GM21360 (cell line): ENCODE data around the gene ITSN1.
"Not testable (repeated sequence)": the region's sequence is repeated elsewhere in the genome, so short reads cannot be mapped to it uniquely, and the experiment has no call there.

ENCODE experiments used
- ATAC-seq: cut with Tn5 transposase; IDR thresholded peaks from one replicate; pipeline ENCODE4 v1.9.1; 2021; ENCODE audit warnings: mild to moderate bottlenecking, moderate library complexity; ENCODE audit not compliant: unreplicated experiment

Gene ITSN1

DNA sequence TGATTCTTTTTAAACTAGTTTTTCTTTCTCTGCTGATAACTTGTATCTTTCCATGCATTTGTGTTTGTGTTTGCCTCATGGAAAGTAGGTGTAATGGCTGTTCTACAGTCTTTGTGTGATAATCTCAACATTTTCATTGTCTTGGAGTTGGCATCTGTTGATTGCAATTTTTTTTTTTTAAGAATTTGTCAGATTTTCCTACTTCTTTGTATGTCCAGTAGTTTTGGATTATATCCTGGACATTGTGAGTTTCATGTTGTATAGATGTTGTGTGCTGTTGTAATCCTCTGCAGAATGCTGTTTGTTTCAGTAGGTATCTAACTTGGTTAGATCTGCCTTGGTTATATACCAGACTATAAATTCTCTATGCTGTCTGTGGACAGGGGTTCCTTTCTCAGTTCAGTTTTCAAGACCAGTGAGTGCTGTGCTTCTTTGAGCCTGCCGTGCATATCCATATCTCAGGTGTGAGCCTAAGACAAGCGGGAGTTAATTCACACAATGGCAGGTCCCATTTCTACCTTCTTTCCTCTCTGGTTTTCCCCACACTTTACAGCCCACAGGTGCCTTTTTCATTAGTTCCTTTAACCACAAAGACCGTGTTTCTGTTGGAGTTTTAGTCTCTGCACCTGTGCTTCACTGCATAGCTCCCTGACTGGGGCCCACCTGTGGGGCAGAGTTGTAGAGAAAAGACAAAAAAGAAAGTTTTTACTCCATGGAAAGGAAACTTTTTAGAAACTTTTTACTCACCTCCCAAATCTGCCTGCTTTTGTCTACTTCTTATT, 69.9 kb downstream of the ITSN1 start:
- ATAC-seq, result no peak

DNA sequence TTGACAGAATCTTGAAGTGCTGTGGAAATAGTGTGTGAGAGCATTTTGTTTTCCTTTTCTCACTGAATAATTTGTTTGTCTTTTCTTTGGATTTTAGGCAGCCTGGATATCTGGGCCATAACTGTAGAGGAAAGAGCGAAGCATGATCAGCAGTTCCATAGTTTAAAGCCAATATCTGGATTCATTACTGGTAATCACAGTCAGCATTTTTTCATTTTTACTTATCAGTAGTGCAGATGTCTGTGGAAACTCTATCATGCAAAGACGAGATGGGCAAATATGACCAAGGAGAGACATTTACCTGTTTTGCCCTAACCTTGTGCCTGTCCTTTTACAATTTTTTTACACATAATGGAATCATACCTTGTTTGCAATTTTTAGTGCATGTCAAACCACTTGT, 78.8 kb downstream of the ITSN1 start:
- ATAC-seq, result no peak

DNA sequence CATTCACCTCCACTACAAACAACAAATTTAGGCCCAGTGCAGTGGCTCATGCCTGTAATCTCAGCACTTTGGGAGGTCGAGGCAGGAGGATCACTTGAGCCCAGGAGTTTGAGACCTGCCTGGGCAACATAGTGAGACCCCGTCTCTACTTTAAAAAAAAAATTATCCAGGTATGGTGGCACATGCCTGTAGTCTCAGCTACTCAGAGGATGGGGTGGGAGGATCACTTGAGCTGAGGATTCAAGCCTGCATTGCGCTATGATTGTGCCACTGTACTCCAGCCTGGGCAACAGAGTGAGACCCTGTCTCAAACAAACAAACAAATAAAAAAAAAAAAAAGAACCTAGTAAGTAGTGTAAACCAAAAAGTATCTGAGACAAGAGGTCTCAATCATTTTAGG, 86.8 kb downstream of the ITSN1 start:
- not testable (repeated sequence) for ATAC-seq

DNA sequence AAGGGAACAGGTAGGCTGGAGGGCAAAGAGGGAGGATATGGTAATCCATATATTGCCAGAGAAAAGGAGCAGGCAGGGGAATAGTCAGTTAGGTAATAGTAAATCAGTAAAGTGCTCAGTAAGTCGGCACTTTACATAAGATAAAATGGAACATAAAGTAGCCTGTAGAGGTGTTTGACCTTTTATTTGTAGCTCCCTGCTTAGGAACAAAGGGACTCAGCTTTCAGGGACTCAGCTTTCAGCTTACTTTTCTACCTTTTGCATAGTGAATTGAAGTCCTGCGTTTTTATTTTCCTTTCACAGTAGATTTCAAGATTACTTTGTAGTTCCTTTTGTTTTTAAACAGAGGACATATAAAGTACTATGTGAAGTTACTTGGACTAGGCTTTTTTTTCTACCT, 87.3 kb downstream of the ITSN1 start:
- ATAC-seq, result no peak

DNA sequence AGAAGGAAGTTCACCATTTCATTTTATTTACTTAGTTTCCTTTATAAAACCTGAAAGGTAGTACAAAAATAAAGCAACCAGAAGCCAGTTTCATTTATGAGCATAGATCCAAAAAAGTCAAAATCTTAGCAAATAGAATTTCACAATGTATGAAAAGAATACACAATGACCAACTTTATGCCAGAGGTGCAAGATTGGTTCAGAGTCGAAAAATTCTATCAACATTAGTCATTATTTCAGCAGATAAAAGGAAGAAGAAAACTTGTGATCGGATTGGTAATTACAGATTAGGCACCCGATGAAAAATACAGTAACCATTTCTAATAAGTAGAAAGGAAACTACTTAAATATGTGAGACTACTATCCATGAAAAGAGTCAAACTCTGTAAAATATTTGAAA, 89.1 kb downstream of the ITSN1 start:
- ATAC-seq, result no peak

DNA sequence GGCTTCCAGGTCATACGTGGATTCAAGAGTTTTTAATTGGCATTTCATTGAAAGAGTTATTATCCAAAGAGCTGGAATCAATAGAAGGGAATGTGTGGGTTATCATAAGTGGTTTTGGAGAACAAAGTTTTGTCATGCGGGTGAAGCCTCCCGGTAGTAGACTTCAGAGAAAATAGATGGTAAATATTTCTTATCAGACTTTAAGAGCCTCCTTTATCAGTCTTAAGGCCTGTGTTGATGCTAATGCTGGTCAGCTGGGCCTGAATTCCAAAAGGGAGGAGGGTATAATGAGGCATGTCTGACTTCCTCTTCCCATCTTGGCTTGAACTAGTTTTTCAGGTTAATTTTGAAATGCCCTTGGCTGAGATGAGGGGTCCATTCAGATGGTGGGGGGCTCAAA, 89.7 kb downstream of the ITSN1 start:
- no peak for ATAC-seq

DNA sequence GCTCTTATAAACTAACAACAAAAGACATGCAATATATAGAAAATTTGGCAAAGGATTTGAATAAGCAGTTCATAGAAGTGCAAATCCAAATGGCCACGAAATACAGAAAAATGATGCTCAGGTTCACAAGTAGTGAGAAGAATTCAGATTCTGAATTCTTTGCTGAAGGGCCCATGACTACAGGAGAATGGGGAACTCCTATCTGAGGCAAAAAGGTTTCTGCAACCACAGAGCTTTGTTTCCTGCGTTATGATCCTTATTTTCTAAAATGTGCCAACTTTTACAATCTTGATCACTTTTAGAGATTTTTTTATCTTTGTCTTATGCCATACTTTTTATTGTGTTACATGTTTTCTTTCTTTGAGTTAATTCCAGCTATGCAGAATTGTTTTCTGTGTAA, 91.3 kb downstream of the ITSN1 start:
- no peak for ATAC-seq

DNA sequence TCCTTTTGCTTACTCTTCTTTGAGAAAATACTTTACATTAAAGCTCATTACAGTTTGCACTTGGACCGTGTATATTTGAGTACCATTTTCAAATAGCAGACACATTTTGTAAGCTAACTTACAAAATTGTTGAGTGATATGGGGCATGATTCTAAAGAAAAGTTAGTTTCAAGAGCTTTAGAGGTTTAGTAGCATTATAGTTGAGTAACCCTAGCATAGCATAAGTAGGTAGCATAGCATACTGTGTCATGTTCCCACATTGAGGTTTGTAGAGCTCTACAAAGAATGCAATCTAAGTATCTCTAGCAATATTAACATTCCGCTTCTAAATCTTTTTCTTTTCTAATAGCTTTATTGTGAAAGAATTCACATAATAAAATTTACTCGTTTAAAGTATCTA, 92.0 kb downstream of the ITSN1 start:
- no peak for ATAC-seq

DNA sequence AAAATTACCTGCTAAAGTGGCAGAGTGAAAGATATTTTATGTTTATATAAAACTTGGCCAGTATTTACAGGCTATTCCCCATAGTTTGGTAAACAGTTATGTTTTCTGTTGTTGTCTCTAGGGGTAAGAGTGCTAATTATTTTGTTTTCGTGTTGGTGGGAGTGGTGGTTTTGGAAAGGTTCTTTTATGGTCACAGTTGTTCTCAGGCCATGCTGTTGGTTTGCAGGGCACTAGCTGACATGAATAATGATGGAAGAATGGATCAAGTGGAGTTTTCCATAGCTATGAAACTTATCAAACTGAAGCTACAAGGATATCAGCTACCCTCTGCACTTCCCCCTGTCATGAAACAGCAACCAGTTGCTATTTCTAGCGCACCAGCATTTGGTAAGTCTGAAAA, 92.5 kb downstream of the ITSN1 start:
- ATAC-seq, result no peak

DNA sequence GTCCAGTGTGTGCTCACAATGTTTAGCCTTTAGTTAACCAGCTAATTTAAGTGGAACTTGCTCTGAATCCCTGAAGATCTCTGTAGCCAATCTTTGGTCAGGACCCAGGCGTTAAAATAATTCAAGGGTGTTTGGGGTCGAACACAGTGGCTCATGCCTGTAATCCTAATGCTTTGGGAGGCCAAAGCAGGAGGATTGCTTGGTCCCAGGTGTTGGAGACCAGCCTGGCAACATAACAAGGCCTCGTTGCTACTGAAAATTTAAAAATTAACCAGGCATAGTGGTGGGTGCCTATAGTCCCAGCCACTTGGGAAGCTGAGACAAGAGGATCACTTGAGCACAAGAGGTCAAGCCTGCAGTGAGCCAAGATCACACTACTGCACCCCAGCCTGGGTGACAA, 94.3 kb downstream of the ITSN1 start:
- no peak for ATAC-seq

DNA sequence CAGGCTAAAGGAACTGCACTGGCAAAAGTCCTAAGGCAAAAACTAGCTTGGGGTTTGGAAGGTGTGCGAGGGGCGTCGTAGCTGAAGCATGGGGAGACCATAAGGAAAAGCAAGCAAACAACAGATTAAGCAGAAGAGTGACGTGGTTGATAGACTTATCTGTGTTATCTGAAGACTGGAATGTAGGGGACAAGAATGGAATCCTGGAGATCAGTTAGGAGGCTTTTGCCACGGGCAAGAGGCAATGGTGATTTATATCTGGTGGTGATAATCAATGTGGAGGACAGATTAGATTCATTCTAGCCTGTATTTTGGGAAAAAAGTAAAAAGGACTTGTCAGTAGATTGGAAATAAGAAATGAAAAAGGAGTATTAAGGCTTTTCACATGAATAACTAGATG, 97.4 kb downstream of the ITSN1 start:
- ATAC-seq, result no peak

DNA sequence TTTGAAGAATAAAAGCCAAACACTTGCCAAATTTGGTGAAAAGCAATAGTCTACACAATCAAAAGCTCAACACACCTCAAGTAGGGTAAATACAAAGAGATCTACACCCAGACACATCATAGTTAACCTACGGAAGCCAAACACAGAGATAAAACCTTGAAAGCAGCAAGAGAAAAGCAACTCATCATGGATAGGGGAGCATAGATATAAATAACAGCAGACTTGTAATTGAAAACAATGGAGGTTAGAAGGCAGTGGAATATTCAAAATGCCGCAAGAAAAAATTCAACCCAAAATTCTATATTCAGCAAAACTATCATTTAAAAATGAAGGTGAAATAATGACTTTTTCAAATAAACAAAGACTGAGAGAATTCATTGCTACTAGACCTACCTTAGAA, 105.1 kb downstream of the ITSN1 start:
- ATAC-seq, result no peak

DNA sequence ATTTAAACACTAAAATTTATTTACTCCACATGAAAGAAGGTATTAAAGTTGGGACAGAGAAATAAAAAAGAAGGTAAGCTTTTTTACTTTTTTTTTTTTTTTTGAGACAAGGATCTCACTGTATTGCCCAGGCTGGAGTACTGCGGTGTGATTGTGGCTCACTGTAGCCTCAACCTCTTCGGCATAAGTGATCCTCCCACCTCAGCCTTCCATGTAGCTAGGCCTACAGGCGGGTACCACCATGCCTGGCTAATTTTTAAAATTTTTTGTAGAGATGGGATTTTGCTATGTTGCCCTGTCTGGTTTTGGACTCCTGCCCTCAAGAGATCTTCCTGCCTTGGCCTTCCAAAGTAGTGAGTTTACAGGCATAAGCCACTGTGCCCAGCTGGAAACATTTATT, 106.6 kb downstream of the ITSN1 start:
- no peak for ATAC-seq

DNA sequence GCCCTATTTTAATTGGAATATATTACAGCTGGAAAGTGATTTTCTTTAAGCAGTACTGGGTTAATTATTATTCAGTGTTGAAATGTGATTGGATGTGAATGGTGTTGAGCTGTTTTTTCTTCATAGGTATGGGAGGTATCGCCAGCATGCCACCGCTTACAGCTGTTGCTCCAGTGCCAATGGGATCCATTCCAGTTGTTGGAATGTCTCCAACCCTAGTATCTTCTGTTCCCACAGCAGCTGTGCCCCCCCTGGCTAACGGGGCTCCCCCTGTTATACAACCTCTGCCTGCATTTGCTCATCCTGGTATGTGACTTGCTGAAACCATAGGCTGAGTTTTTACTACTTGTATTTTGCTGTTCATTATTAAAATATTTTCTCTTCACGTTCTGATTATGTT, 107.7 kb downstream of the ITSN1 start:
- no peak for ATAC-seq

DNA sequence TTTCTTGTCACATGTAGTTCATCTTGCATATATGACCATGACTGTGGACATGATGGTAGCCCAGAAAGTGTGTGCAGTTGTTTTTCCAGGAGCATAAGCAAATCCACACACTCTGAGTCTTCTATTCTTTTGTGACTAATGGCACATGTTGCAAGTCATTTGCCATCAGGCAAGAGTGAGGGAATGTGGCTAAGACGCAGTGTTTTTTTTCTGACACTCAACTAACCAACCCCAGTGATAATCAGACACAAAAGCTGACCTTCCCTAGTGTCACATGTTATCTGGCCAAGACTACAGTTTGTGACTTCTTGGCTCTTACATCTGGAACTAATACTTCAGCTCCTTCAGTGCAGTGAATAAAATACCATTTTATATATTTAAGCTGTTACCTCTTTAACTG, 108.8 kb downstream of the ITSN1 start:
- no peak for ATAC-seq

DNA sequence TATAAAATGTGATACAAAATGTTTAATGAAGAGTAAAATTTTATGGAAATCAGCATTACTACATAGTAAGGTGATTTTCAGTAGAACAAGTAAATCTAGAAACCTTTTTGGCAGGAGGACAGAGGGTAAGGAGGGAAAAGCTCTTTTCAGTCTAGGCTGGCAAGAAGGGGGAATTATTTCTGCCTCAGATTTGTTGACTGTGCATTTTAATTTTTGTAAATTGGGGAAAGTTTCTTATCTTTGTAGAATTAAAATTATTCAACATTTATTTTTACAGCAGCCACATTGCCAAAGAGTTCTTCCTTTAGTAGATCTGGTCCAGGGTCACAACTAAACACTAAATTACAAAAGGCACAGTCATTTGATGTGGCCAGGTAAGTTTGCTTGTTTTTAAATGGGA, 109.2 kb downstream of the ITSN1 start:
- no peak for ATAC-seq

DNA sequence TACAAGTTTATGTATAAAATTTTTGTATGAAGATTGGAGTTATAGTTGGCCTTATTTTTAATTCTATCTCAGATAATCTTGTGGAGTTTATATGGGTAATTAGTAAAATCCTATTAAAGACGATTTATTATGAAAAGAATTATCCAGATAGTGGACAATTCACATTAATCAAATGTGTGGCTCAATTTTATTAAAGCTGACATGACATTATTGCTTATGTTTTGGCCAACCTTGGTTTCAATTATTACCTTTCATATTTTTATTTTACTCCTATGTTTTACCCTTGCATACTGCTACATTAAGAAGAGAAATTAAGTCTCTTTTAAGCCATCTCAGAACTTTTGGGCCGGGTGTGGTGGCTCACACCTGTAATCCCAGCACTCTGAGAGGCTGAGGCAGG, 110.0 kb downstream of the ITSN1 start:
- no peak for ATAC-seq

DNA sequence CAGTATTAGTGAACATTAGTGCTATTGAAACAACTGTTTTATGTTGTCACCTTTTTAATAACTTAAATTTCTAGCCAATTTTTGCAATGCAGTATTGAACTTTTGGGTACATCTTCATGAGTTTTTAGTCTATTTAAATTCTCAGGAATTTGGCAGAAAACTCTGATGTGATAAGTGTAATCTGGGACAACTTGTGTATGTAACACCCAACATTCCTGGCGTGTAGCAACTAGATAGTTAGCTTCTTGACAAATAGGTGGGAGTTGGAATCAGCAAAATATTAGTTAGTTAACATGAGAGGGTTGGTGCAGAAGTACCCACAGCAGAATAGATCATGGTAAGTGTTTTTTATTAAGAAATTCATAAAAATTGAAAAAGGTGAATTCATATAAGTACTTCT, 111.6 kb downstream of the ITSN1 start:
- ATAC-seq, result no peak

DNA sequence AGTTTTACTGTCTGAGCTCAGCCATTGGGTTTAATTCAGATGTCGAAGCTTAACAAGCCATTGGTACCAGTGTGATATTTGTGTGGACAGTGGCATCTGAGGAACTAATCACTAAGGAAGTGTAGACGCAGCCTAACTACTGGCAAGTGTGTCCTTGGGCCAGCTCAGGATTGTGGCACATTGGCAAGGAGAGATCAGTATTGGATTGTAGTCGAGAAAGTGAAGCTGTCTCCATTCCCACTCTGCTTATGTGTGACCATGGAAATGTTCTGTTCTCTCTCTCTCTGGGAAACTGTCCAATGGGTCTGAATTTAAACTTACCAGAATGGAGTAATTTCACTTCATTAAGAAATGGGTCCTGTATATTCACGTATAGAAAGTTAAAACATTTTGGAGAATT, 112.2 kb downstream of the ITSN1 start:
- no peak for ATAC-seq

DNA sequence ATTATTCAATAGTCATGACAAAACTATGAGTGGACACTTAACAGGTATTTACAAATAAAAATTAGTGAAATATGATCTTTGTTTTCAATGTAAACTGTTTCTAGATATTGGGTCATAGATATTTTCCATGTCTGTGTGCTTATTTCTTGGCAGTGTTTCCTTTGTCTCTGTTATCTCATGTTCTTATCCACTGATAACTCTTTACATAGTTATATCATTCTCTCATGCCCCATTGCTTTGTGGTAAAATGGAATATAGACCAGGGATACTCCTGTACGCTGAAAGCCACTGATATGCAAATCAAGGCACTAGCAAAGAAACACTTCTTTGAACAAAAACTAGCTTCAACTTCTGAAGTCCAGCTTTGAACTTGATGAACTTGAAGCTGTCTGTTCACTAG, 113.1 kb downstream of the ITSN1 start:
- ATAC-seq, result no peak

DNA sequence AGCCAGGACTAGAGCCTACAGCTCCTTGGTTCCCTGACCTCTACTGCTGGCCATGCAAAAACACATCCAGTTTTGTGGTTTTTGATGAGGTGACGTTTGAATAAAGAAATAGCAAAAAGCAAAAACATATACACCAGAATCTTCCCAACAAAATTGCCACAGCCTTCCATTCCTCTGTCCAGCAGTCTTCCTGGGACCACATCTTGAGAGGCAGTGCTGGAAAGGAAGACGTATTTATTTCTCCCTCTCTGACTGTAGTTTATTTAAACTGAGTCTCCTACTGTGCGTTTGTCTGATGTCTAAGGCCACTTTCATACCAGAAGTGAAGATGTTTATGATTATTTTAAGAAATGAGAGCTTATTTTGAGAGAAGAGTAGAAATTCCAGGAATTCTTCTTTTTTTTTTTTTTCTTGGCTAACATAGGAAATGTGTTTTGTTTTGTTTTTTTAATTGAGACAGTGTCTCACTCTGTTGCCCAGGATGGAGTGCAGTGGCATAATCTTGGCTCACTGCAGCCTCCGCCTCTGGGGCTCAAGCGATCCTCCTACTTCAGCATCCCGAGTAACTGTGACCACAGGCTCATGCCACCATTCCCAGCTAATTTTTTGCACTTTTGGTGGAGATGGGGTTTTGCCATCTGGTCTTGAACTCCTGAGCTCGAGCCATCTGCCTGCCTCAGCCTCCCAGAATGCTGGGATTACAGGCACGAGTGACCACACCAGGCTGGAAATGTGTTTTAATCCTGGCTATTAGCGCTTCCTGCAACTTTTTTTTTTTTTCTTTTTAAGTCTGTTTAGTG, 118.5 kb downstream of the ITSN1 start:
- no peak for ATAC-seq

DNA sequence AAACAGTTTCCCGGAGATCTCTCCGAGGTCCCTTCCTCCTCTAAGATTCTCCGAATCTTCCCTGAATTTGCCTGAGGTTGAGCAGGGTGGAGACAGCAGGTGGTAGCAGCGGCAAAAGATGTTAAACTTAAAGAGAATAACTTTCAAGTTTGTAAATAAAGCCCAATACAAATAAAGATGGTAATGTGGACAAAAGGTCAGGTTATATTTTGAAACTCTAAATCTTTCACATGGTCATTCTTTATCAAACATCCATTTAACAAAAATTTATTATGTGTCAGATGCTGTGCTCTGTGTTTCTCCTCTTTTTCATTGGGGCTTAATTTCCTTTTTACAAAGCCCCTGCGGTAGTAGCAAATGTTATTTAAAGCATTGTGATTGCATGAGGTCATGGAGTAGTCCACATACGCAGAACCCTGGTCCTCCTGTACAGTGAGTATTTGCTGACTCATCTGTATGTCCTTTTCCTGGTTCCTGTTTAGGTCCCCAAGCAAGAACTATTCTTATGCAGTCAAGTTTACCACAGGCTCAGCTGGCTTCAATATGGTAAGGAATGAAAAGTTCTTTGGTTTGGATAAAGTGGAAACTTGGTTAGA, 119.2 kb downstream of the ITSN1 start:
- ATAC-seq, result no peak
